Stimulated activated CD4-positive, alpha-beta T cell treated with anti-CD3 and anti-CD28 coated beads, Interleukin-15, amount 100 ng/mL, for 1 hour (primary cell): Measurements from ENCODE around the gene ZMIZ2.
"Not testable (repeated sequence)": the region's sequence is repeated elsewhere in the genome, so short reads cannot be mapped to it uniquely, and the experiment has no call there.

ENCODE experiments used
- DNase-seq, 2 donors: peaks; one replicate each; pipeline ENCODE4 v3.0.0-alpha.2; 2020; ENCODE audit warnings: low read depth in 1 of 2, low spot score in 1 of 2

The ZMIZ2 gene

GRCh38 chr7:44727937-44728262 is 20.7 kb upstream of the ZMIZ2 start:
- no peak for DNase-seq

- no peak for DNase-seq
Observed at GRCh38 chr7:44729949-44730590, 18.6 kb upstream of the ZMIZ2 start.

GRCh38 chr7:44732971-44733370 is 15.7 kb upstream of the ZMIZ2 start:
- DNase-seq = not testable (repeated sequence)

- DNase-seq = no peak
Observed at GRCh38 chr7:44733708-44734481, 14.8 kb upstream of the ZMIZ2 start.

- no peak for DNase-seq
Observed at GRCh38 chr7:44735403-44736165, 13.1 kb upstream of the ZMIZ2 start.

GRCh38 chr7:44736896-44737295 is 11.8 kb upstream of the ZMIZ2 start:
- DNase-seq = no peak

- DNase-seq = no peak
Observed at GRCh38 chr7:44738051-44738723, 10.5 kb upstream of the ZMIZ2 start.

- DNase-seq = no peak
Observed at GRCh38 chr7:44738876-44739665, 9.6 kb upstream of the ZMIZ2 start.

GRCh38 chr7:44740055-44740454 is 8.6 kb upstream of the ZMIZ2 start:
- DNase-seq = no peak

- DNase-seq = no peak
Observed at GRCh38 chr7:44743750-44744149, 4.9 kb upstream of the ZMIZ2 start.

- DNase-seq = no peak
Observed at GRCh38 chr7:44748948-44749731, 493 bp downstream of the ZMIZ2 start.

GRCh38 chr7:44749992-44750391 is 1.3 kb downstream of the ZMIZ2 start:
- DNase-seq = no peak

- DNase-seq = no peak
Observed at GRCh38 chr7:44750424-44750823, 1.8 kb downstream of the ZMIZ2 start.

- peak in 1 of 2 donors; percentile 20 for DNase-seq
Observed at GRCh38 chr7:44750921-44751571, 2.4 kb downstream of the ZMIZ2 start.

GRCh38 chr7:44752822-44753221 is 4.2 kb downstream of the ZMIZ2 start:
- no peak for DNase-seq

- DNase-seq = no peak
Observed at GRCh38 chr7:44754802-44755697, 6.4 kb downstream of the ZMIZ2 start.

- DNase-seq = no peak
Observed at GRCh38 chr7:44755698-44756627, 7.3 kb downstream of the ZMIZ2 start.
